ENCODE results near the gene WASHC3. TPM values are rescaled to one million over a fixed set of nuclear protein-coding genes. Genes with fewer than 3 reads are reported as not detected.

Gene WASHC3
- total and polyA plus RNA-seq, 10 of the 15 experiments (the other 5 are each of a cell fraction or from before 2014, with no cell fraction given): 18.8 to 106 (median 64.3) TPM

DNA sequence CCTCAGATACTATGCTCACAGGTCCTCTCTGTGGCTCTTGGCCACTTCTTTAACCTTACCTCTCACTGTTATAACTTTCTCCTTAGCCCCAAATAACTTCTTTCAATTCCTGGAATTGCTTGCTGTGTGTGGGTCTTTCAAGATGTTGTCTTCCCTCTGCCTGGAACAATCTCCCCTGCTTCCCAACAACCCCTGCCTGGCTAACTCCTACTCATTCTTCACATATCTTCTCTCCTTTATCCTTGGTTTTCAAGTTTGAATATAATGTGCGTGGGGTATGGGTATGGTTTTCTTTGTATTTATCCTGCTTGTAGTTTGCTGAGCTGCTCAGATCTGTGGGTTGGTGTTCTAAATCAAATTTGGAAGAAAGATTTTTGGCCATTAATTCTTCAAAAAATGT is 2.7 kb upstream of the WASHC3 start:
- 93% methylated on average over 1 of the region's 1 CpG for WGBS (ENCODE audit: insufficient coverage, insufficient replicate concordance, low lambda C conversion rate, missing lambda C conversion rate)
- POLR2A ChIA-PET: no interaction called here
- peaks cover 0 to 4% of the 10 kb centered on the region in 2 experiments; a peak in 1 of 4 replicates for H3K36me3 ChIP-seq (ENCODE audit: control insufficient read depth in 2 of 2, insufficient read depth in 2 of 2, low read length in 1 of 2)

DNA sequence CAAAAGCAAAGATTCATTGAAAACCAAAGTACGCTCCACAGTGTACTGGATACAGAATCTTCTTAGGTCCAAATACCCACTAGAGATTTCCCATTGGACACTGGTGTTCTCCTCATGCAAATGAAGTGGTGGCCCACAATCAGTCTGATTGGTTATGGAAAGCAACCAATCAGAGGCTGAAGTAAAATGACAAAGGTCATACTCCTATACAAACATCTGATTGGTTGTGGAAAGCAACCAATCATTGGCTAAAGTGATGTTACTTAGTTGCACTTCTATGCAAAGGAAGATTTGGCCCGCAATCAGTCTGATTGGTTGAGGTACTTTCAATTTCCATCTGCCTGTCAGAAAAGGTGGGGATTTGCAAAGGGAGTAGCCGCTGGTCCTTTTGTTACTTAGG is 1.3 kb upstream of the WASHC3 start:
- H2AFZ ChIP-seq (ENCODE audit: control insufficient read depth, low read depth, low read length): no peak overlapping the region
- POLR2A ChIA-PET: no interaction called here
- in situ Hi-C loops (cut with MboI): no loop called here
- TF ChIP-seq PAX8 (IDR thresholded peaks at IDR 0.05) (no peak), MYC (IDR thresholded peaks at IDR 0.05; ENCODE audit: insufficient read depth, insufficient read length, insufficient replicate concordance, low read length, severe bottlenecking) (no peak), NFYB (IDR thresholded peaks at IDR 0.05; ENCODE audit: insufficient read depth, low read depth, low read length) (peak; percentile 58), NR2C2 (IDR thresholded peaks at IDR 0.05; ENCODE audit: borderline replicate concordance, control insufficient read depth, insufficient read length, low read depth) (no peak), GABPA (IDR thresholded peaks at IDR 0.05; ENCODE audit: low read depth) (no peak), SIN3A (IDR thresholded peaks at IDR 0.05; ENCODE audit: low read depth, low read length) (no peak)

More for the DNA sequence above, 2.7 kb upstream of the WASHC3 start:
- CTCF ChIA-PET: interaction anchor here (1.1 kb wide), 1 partner anchor 419 kb away, joined by 4 read pairs; no protein-coding TSS in a partner anchor
- Histone ChIP-seq H3K4me3 (no peak overlapping the region), H3K9me3 (replicated peaks; ENCODE audit: control insufficient read depth, insufficient read depth, low read length) (no peaks in the 10 kb centered on the region), H4K20me1 (ENCODE audit: control insufficient read depth, insufficient read depth) (no peaks in the 10 kb centered on the region), H3K27me3 (replicated peaks in 1 of 2; ENCODE audit: control insufficient read depth in 2 of 2, insufficient read depth in 2 of 2, low read length in 1 of 2) (no peaks in the 10 kb centered on the region), H3K79me2 (ENCODE audit: control insufficient read depth, insufficient read depth, low read length) (peaks cover 6% of the 10 kb centered on the region), H2AFZ (ENCODE audit: control insufficient read depth, low read depth, low read length) (no peak overlapping the region), H3K27ac (ENCODE audit: control insufficient read depth, insufficient read depth) (no peak overlapping the region), H3K9ac (ENCODE audit: control insufficient read depth, insufficient read depth, low read length) (no peak overlapping the region), H3K4me2 (ENCODE audit: control insufficient read depth, insufficient read depth) (no peak overlapping the region), H3K4me1 (ENCODE audit: control insufficient read depth, insufficient read depth, low read length) (peaks cover 10% of the 10 kb centered on the region; the same call in 1 of the 2 replicates)
- SMC1A ChIA-PET (ENCODE audit: uncharacterized antibody, unreplicated experiment): interaction anchor here (1.0 kb wide), 1 partner anchor 9 kb away, joined by 3 read pairs; no protein-coding TSS in a partner anchor
- intact Hi-C loops (cut with micrococcal nuclease; ENCODE audit: unreplicated experiment): loop anchor here (5.0 to 10.0 kb wide), 3 partner anchors 58 to 290 kb away; partner anchors contain the start of genes NUP37 and PARPBP
- ATAC-seq (no peak), DNase-seq (ENCODE audit: low read depth, low spot score) (no peak), FAIRE-seq (no peak)
- no peak for TF ChIP-seq CEBPB (IDR thresholded peaks at IDR 0.05; ENCODE audit: borderline replicate concordance in 1 of 2, low read depth in 2 of 2, low read length in 2 of 2)
- TF ChIP-seq NR2C1 (IDR thresholded peaks at IDR 0.05): no peak
- TF ChIP-seq, protein P1, sequence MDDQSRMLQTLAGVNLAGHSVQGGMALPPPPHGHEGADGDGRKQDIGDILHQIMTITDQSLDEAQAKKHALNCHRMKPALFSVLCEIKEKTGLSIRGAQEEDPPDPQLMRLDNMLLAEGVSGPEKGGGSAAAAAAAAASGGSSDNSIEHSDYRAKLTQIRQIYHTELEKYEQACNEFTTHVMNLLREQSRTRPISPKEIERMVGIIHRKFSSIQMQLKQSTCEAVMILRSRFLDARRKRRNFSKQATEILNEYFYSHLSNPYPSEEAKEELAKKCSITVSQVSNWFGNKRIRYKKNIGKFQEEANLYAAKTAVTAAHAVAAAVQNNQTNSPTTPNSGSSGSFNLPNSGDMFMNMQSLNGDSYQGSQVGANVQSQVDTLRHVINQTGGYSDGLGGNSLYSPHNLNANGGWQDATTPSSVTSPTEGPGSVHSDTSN (IDR thresholded peaks at IDR 0.05; ENCODE audit: insufficient replicate concordance, low read depth, low read length): no peak
- no peak for TF ChIP-seq POLR2A (IDR thresholded peaks at IDR 0.05; ENCODE audit: low read depth, low read length)
- TF ChIP-seq FOS (IDR thresholded peaks at IDR 0.05; ENCODE audit: borderline replicate concordance, extremely low read depth, insufficient read length): no peak
- TF ChIP-seq RAD21 (IDR thresholded peaks at IDR 0.05; ENCODE audit: insufficient read depth, low read depth, low read length): no peak
- in situ Hi-C loops (cut with MboI): no loop called here
- RAD21 ChIA-PET (ENCODE audit: unreplicated experiment): interaction anchor here (1.4 kb wide), 1 partner anchor 57 kb away, joined by 4 read pairs; no protein-coding TSS in a partner anchor
- BruUV-seq (replicated peaks): no TSS peak

More for the DNA sequence above, 1.3 kb upstream of the WASHC3 start:
- H3K36me3 ChIP-seq (ENCODE audit: control insufficient read depth in 2 of 2, insufficient read depth in 2 of 2, low read length in 1 of 2): no peaks in the 10 kb centered on the region; a peak in 1 of 4 replicates
- BruUV-seq (replicated peaks): no TSS peak
- CTCF ChIA-PET: no interaction called here
- H3K9me3 ChIP-seq (replicated peaks; ENCODE audit: control insufficient read depth, insufficient read depth, low read length): no peaks in the 10 kb centered on the region
- RAD21 ChIA-PET (ENCODE audit: unreplicated experiment): interaction anchor here (1.4 kb wide), 1 partner anchor 58 kb away, joined by 4 read pairs; no protein-coding TSS in a partner anchor
- FAIRE-seq (no peak), ATAC-seq (no peak), DNase-seq (ENCODE audit: low read depth, low spot score) (no peak)
- H3K27me3 ChIP-seq (replicated peaks in 1 of 2; ENCODE audit: control insufficient read depth in 2 of 2, insufficient read depth in 2 of 2, low read length in 1 of 2): no peaks in the 10 kb centered on the region
- H3K27ac ChIP-seq (ENCODE audit: control insufficient read depth, insufficient read depth): no peak overlapping the region
- WGBS (ENCODE audit: insufficient coverage, insufficient replicate concordance, low lambda C conversion rate, missing lambda C conversion rate): 100% methylated on average over 3 of the region's 3 CpGs
- peaks cover 6% of the 10 kb centered on the region for H3K79me2 ChIP-seq (ENCODE audit: control insufficient read depth, insufficient read depth, low read length)
- H4K20me1 ChIP-seq (ENCODE audit: control insufficient read depth, insufficient read depth): no peaks in the 10 kb centered on the region
- H3K9ac ChIP-seq (ENCODE audit: control insufficient read depth, insufficient read depth, low read length): no peak overlapping the region
- intact Hi-C loops (cut with micrococcal nuclease; ENCODE audit: unreplicated experiment): loop anchor here (5.0 to 10.0 kb wide), 3 partner anchors 59 to 288 kb away; partner anchors contain the start of genes NUP37 and PARPBP
- H3K4me2 ChIP-seq (ENCODE audit: control insufficient read depth, insufficient read depth): no peak overlapping the region
- SMC1A ChIA-PET (ENCODE audit: uncharacterized antibody, unreplicated experiment): no interaction called here
- peaks cover 10% of the 10 kb centered on the region; the same call in 1 of the 2 replicates for H3K4me1 ChIP-seq (ENCODE audit: control insufficient read depth, insufficient read depth, low read length)
- H3K4me3 ChIP-seq: no peak overlapping the region
